HL-60 (cell line): Measurements from ENCODE around the gene CAB39L.

ENCODE experiments used
- DNase-seq, 2 experiments: peaks; one replicate each; pipeline ENCODE4 v3.0.0-alpha.2; 2010 to 2020; ENCODE audit warnings: low read depth in 1 of 2, low spot score in 1 of 2
- H3K27ac ChIP-seq: fragments of 250-450 bp; sonication (Bioruptor Pico); replicated peaks from 2 replicates; pipeline ENCODE4 v1.5.1; 2020; ENCODE audit warnings: mild to moderate bottlenecking, moderate library complexity
- H3K27me3 ChIP-seq: fragments of 250-450 bp; sonication (Bioruptor Pico); 2 replicates; pipeline ENCODE4 v1.5.1; 2021; ENCODE audit warnings: mild to moderate bottlenecking, moderate library complexity; ENCODE audit not compliant: insufficient read depth, poor library complexity, severe bottlenecking
- H3K4me3 ChIP-seq: replicated peaks from 2 replicates; pipeline ENCODE4 v1.5.1; 2011; ENCODE audit warnings: mild to moderate bottlenecking, control low read depth, low read length; ENCODE audit not compliant: insufficient read depth
- CTCF ChIP-seq: IDR thresholded peaks from one replicate; pipeline ENCODE4 v1.5.1; 2011; ENCODE audit warnings: low read length, control low read depth, inconsistent platforms; ENCODE audit not compliant: insufficient read depth
- GABPA ChIP-seq: IDR thresholded peaks from 2 replicates; pipeline ENCODE4 v1.6.1; 2012; ENCODE audit warnings: low read depth
- POLR2AphosphoS5 ChIP-seq: IDR thresholded peaks from 2 replicates; pipeline ENCODE4 v1.6.1; 2012; ENCODE audit warnings: low read depth
- REST ChIP-seq: IDR thresholded peaks from 2 replicates; pipeline ENCODE4 v1.6.1; 2012; ENCODE audit warnings: low read depth; ENCODE audit not compliant: insufficient replicate concordance
- SPI1 ChIP-seq: IDR thresholded peaks from 2 replicates; pipeline ENCODE4 v1.6.1; 2012; ENCODE audit warnings: low read depth, mild to moderate bottlenecking, borderline replicate concordance

The CAB39L gene

GRCh38 chr13:49454388-49455006, 10.6 kb upstream of the CAB39L start:
- no peak overlapping the region for H3K27ac ChIP-seq
- DNase-seq, result no peak
- no peak overlapping the region for H3K4me3 ChIP-seq
- H3K27me3 ChIP-seq, result no peaks in the 10 kb centered on the region
- no peak for TF ChIP-seq SPI1
- TF ChIP-seq REST, result no peak
- no peak for TF ChIP-seq CTCF
- TF ChIP-seq GABPA, result no peak

GRCh38 chr13:49453465-49453864, 9.6 kb upstream of the CAB39L start:
- TF ChIP-seq CTCF (no peak), SPI1 (no peak), REST (no peak), POLR2AphosphoS5 (no peak), GABPA (no peak)
- no peak overlapping the region for H3K4me3 ChIP-seq
- DNase-seq, result no peak
- no peak overlapping the region for H3K27ac ChIP-seq
- no peaks in the 10 kb centered on the region for H3K27me3 ChIP-seq

GRCh38 chr13:49452725-49453457, 9.0 kb upstream of the CAB39L start:
- no peaks in the 10 kb centered on the region for H3K27me3 ChIP-seq
- no peak overlapping the region for H3K4me3 ChIP-seq
- H3K27ac ChIP-seq, result no peak overlapping the region
- TF ChIP-seq GABPA (no peak), REST (no peak)
- DNase-seq, result no peak
